ENCODE results near the gene NGEF. TPM values are rescaled to one million over a fixed set of nuclear protein-coding genes. Genes with fewer than 3 reads are reported as not detected.

Gene NGEF
- total RNA-seq, 1 experiment from 2014 or later, result 1.9 TPM

DNA sequence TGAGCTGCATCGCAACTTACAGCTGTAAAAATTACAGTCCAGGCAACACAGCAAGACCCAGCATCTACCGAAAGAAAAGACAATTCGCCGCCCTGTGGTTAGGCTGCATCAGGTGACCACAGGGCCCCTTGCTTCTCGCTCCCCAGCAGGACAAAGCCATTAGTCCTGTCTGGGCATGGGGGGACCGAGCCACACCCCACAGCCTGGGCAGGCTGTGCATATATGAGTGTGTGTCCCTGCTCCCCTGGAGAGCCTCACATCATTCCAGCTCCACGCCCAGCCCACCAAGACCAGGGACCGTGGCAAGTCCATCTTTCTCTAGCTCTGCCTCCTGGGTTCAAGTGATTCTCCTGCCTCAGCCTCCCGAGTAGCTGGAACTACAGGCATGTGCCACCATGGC, 109.1 kb downstream of the NGEF start:
- Histone ChIP-seq H2BK120ac (ENCODE audit: low read depth, low read length, poor library complexity, severe bottlenecking) (no peak overlapping the region), H2AK5ac (ENCODE audit: insufficient read length, low read length) (no peak overlapping the region), H3K79me2 (ENCODE audit: insufficient read depth, low read length) (no peaks in the 10 kb centered on the region), H3K23me2 (ENCODE audit: insufficient read length, low read depth, low read length, poor library complexity, severe bottlenecking) (no peaks in the 10 kb centered on the region), H4K8ac (replicated peaks; ENCODE audit: insufficient read length, low read depth, low read length) (no peak overlapping the region), H2AFZ (ENCODE audit: low read length) (no peak overlapping the region), H3K4me1 (ENCODE audit: insufficient read depth, low read length) (no peaks in the 10 kb centered on the region; the same call in 1 of the 2 replicates), H3K14ac (ENCODE audit: insufficient read depth, low read length) (no peak overlapping the region), H3K27ac (ENCODE audit: insufficient read length, low read depth, low read length) (no peak overlapping the region), H3T11ph (ENCODE audit: low read length) (no peak overlapping the region), H3K4ac (ENCODE audit: low read depth, low read length) (no peak overlapping the region), H2BK20ac (ENCODE audit: low read depth, low read length, poor library complexity, severe bottlenecking) (no peak overlapping the region), H3K79me1 (ENCODE audit: insufficient read depth, low read depth, low read length, poor library complexity, severe bottlenecking) (no peaks in the 10 kb centered on the region), H3K18ac (ENCODE audit: insufficient read length, low read depth, low read length) (no peak overlapping the region), H2BK12ac (ENCODE audit: insufficient read length, low read depth, low read length) (no peak overlapping the region), H4K5ac (ENCODE audit: insufficient read length, low read depth, low read length) (no peak overlapping the region), H4K20me1 (ENCODE audit: control insufficient read depth, insufficient read depth, insufficient read length) (no peaks in the 10 kb centered on the region), H2BK15ac (ENCODE audit: low read depth, low read length) (no peak overlapping the region), H3K56ac (ENCODE audit: insufficient read length, low read depth, low read length) (no peak overlapping the region), H3K23ac (ENCODE audit: insufficient read length, low read depth, low read length) (no peak overlapping the region), H3K9me3 (ENCODE audit: control insufficient read depth, low read depth, low read length) (no peaks in the 10 kb centered on the region), H3K4me2 (ENCODE audit: insufficient read depth, insufficient read length, low read length) (no peak overlapping the region), H3K9ac (ENCODE audit: extremely low read depth, insufficient read length, low read length) (no peak overlapping the region), H3K27me3 (ENCODE audit: insufficient read depth, low read length) (peaks cover 11% of the 10 kb centered on the region; the same call in 1 of the 2 replicates), H4K91ac (ENCODE audit: insufficient read length, low read depth, low read length) (no peak overlapping the region), H2BK5ac (ENCODE audit: insufficient read length, low read length) (no peak overlapping the region)
- no CpG with 5 or more reads among the region's 9 CpGs for WGBS (ENCODE audit: extremely low coverage, insufficient read length, low lambda C conversion rate)
- no peak overlapping the region for H3K27ac Mint-ChIP-seq
- H3K36me3 Mint-ChIP-seq (ENCODE audit: insufficient read depth in 1 of 3, low read depth in 3 of 3), result no peaks in the 10 kb centered on the region; a peak in 2 of 7 replicates
- peaks cover 8 to 14% of the 10 kb centered on the region in 2 experiments for H3K4me1 Mint-ChIP-seq
- TF ChIP-seq, protein P1, sequence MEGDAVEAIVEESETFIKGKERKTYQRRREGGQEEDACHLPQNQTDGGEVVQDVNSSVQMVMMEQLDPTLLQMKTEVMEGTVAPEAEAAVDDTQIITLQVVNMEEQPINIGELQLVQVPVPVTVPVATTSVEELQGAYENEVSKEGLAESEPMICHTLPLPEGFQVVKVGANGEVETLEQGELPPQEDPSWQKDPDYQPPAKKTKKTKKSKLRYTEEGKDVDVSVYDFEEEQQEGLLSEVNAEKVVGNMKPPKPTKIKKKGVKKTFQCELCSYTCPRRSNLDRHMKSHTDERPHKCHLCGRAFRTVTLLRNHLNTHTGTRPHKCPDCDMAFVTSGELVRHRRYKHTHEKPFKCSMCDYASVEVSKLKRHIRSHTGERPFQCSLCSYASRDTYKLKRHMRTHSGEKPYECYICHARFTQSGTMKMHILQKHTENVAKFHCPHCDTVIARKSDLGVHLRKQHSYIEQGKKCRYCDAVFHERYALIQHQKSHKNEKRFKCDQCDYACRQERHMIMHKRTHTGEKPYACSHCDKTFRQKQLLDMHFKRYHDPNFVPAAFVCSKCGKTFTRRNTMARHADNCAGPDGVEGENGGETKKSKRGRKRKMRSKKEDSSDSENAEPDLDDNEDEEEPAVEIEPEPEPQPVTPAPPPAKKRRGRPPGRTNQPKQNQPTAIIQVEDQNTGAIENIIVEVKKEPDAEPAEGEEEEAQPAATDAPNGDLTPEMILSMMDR (conservative IDR thresholded peaks at IDR 0.05), result no peak
- DNase-seq, result no peak
- H3K4me3 Mint-ChIP-seq, result no peak overlapping the region
- peaks cover 2% of the 10 kb centered on the region for H3K27me3 Mint-ChIP-seq (ENCODE audit: low read depth)
- peaks cover 2 to 9% of the 10 kb centered on the region in 2 experiments; a peak in 3 of 5 replicates for H3K9me3 Mint-ChIP-seq

All from H9 (cell line).